ENCODE measurements around the gene CCDC71L.

The CCDC71L gene

GRCh38 chr7:106625678-106626301 is 35.2 kb downstream of the CCDC71L start:
- no peak for DNase-seq (ENCODE audit: low spot score)

- DNase-seq (ENCODE audit: low spot score) = no peak
Measured at GRCh38 chr7:106623853-106624252, 37.1 kb downstream of the CCDC71L start.

GRCh38 chr7:106623315-106623660 is 37.7 kb downstream of the CCDC71L start:
- no peak for DNase-seq (ENCODE audit: low spot score)

- no peak for DNase-seq (ENCODE audit: low spot score)
Measured at GRCh38 chr7:106622654-106623314, 38.2 kb downstream of the CCDC71L start.

DNA sequence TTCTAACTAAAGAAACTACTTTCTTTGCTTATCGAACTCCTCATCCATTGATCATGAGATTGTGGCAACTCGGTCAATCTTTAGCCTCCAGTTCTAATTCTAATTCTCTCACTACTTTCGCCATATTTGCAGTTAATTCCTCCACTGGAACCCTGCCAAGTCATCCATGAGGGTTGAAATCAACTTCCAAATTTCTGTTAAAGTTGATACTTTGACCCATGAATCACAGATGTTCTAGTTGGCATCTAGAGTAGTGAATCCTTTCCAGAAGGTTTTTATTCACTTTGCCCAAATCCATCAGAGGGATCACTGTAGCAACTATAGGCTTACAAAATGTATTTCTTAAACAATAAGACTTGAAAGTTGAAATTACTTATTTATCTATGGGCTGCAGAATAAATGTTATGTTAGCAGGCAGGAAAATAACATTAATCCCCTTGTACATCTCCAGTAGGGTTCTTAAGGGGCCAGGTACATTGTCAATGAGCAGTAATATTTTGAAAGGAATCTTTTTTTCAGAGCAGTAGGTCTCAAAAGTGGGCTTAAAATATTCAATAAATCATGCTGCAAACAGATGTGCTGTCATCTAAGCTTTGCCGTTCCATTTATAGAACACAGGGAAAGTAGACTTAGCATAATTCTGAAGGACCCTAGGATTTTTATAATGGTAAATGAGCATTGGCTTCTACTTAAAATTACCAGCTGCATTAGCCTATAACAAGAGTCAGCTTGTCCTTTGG is 39.4 kb downstream of the CCDC71L start:
- no peak for DNase-seq (ENCODE audit: low spot score)

GRCh38 chr7:106620676-106621075 is 40.3 kb downstream of the CCDC71L start:
- DNase-seq (ENCODE audit: low spot score) = no peak

GRCh38 chr7:106620034-106620433 is 40.9 kb downstream of the CCDC71L start:
- no peak for DNase-seq (ENCODE audit: low spot score)

DNA sequence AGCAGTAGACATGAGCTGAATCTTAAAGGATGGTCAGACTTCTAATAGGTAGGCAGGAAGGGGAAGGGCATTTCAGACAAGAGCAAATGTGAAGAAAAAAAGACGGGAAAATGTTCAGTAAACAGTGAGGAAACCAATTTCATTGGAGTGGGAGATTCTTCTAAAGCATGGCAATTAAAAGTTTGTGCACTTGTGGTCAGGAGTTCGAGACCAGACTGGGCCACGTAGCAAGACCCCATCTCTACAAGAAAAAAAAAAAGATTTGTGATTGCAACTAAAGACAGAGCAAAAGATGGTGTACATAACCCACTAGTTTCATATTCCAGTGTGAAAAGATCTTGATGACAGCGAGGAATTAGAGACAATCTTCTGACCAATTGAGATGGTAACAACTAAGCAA is 41.7 kb downstream of the CCDC71L start:
- no peak for DNase-seq (ENCODE audit: low spot score)

- DNase-seq (ENCODE audit: low spot score) = no peak
Measured at GRCh38 chr7:106618480-106618879, 42.5 kb downstream of the CCDC71L start.

- no peak for DNase-seq (ENCODE audit: low spot score)
Measured at GRCh38 chr7:106617860-106618259, 43.1 kb downstream of the CCDC71L start.

DNA sequence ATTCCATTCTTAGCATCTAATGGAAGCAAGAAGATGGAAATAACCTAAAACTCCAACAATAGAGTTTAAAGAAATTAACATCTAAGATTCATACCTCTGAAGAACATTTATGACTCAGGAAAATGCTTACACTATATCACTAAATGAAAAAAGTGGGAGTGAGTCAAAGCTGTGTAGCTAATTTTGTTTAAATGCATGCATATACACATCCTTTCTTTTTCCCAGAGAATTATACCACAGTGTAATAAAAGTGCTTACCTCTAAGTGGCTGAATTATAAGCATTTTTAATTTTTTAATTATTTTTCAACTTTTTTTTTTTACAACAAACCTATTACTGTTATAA is 44.3 kb downstream of the CCDC71L start:
- DNase-seq (ENCODE audit: low spot score) = no peak

GRCh38 chr7:106615808-106616707 is 44.9 kb downstream of the CCDC71L start:
- DNase-seq (ENCODE audit: low spot score) = no peak

DNA sequence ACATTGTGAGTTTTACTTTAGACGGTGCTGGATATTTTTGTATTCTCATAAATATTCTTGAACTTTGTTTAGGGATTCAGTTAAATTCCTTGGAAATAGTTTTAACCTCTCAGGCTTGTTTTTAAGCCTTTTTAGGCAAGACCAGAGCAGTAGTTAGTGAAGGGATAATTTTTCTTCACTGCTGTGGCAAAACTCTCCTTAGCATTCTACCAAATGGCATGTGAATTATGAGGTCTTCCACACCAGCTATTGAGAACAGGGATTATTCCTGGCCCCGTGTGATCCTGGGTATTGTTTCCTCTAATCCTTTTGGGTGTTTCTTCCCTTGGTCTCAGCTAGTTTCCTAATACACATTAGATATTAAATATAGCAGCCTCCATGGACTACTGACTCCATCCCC is 46.2 kb downstream of the CCDC71L start:
- no peak for DNase-seq (ENCODE audit: low spot score)

DNA sequence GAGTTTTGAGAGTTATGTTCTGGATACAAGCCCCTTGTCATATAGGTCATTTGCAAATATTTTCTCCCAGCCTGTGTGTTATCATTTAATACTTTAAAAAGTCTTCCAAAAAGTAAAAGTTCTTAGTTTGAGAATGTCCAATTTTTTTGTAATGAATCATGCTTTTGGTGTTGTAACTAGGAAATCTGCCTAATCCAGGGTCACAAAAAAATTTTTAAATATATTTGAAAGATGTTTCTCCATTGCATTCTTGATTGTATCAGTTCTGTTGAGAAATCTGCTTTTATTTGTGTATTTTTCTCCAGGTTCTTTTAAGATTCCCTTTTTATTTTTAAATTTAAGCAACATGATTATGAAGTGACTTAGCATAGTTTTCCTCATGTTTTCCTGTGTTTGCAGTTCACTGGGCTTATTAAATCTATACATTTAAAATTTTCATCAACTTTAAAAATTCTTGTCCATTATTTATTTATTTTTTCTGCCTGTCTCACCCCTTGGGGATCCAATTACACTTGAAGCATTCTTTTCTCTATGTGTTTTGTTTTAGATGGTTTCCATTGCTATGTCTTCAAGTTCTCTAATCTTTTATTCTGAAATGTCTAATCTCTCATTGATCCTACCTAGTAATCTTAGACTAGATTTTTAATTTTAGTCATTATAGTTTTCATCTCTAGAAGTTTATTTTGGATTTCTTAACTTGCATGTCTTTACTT is 47.0 kb downstream of the CCDC71L start:
- no peak for DNase-seq (ENCODE audit: low spot score)

DNA sequence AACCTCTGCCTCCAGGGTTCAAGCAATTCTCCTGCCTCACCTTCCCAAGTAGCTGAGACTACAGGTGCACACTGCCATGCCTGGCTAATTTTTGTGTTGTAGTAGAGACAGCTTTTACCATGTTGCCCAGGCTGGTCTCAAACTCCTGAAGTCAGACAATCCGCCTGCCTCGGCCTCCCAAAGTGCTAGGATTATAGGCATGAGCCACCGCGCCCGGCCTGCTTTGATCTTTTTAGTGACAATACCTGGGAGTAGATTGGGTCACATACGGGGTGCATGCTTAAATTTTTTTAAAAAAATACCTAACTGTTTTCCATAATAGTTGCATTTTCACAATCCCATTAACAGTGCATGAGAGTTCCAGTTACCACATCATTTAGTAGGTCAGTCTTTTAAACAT is 47.7 kb downstream of the CCDC71L start:
- DNase-seq (ENCODE audit: low spot score) = no peak

GRCh38 chr7:106612432-106612831 is 48.5 kb downstream of the CCDC71L start:
- no peak for DNase-seq (ENCODE audit: low spot score)

DNA sequence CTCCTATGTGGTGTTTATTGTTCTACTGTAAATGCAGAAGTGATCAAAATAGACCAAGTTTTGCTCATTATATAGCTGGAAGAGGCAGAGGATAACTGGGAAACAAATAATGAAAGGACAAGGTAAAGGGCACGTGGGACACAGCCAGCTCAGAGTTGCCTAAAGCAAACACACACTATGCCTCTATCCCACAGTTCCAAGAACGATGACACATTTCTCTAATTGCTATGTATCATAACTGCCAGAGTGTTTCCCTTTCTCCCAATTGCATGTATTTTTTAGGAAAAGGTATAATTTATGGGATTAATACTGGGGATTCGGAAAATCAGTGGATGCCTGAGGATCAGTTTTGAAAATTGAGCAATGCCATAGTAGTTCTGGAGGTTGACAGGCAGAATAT is 49.0 kb downstream of the CCDC71L start:
- no peak for DNase-seq (ENCODE audit: low spot score)

DNA sequence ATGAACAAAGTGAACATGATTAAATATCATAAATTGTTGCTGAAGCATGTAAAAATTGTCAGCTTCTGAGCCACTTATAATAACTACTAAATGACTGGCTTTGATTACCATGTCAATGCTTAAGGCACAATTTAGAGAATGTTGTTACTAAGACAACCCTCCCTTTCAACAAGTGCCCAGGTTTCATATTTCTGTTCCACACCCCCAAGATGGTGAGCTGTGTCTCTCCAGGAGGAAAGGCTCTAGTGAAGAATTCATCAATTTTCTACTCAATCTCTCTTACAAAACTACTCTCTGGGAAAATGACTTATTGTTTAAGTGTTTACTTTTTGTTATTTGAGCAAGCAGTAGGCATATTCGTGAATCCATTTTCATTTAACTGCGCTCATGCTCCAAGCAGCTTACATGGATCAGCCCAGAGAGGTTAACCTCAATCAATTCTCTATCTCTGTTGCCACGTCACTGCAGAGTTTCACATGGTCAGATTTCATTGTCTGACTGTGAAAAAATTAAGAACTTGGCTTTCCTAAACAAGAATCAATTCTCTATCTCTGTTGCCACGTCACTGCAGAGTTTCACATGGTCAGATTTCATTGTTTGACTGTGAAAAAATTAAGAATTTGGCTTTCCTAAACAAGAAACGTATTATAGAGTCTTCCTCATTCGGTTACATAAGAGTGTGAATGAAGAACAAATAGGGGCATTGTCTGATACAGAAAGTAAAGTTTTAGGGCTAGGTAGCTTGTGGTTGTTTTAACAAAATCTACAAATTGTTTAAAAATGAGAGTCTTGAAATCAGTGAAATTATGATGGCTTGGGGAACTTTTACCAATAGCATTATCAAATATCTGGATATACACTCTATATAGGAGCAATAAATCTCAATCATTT is 49.7 kb downstream of the CCDC71L start:
- DNase-seq (ENCODE audit: low spot score) = no peak

- DNase-seq (ENCODE audit: low spot score) = no peak
Measured at GRCh38 chr7:106609416-106609815, 51.5 kb downstream of the CCDC71L start.

- no peak for DNase-seq (ENCODE audit: low spot score)
Measured at GRCh38 chr7:106608661-106609060, 52.3 kb downstream of the CCDC71L start.
